Skeletal muscle tissue (tissue), 4 donors: ENCODE results near the gene DHX8. TPM values are rescaled to one million over a fixed set of nuclear protein-coding genes. Genes with fewer than 3 reads are reported as not detected.

ENCODE experiments used
- H3K27ac ChIP-seq: one replicate; pipeline ENCODE4 v1.7.0; 2013; ENCODE audit warnings: mild to moderate bottlenecking, low read depth, low read length, inconsistent platforms
- H3K27me3 ChIP-seq, 3 donors: one replicate each; pipeline ENCODE4 v1.7.0; 2013; ENCODE audit warnings: low read length in 3 of 3; ENCODE audit not compliant: control insufficient read depth in 3 of 3, insufficient read depth in 3 of 3
- H3K36me3 ChIP-seq, 3 donors: one replicate each; pipeline ENCODE4 v1.7.0; 2013; ENCODE audit warnings: low read length in 3 of 3; ENCODE audit not compliant: control insufficient read depth in 3 of 3, insufficient read depth in 3 of 3
- H3K4me1 ChIP-seq, 3 donors: one replicate each; pipeline ENCODE4 v1.7.0; 2013; ENCODE audit warnings: low read length in 3 of 3, mild to moderate bottlenecking in 3 of 3; ENCODE audit not compliant: control insufficient read depth in 3 of 3, insufficient read depth in 3 of 3
- H3K4me3 ChIP-seq, 3 donors: one replicate each; pipeline ENCODE4 v1.7.0; 2013; ENCODE audit warnings: low read length in 3 of 3
- H3K9ac ChIP-seq, 3 donors: one replicate each; pipeline ENCODE4 v1.7.0; 2013; ENCODE audit warnings: low read length in 3 of 3, mild to moderate bottlenecking in 3 of 3, moderate library complexity in 2 of 3, low read depth in 1 of 3
- H3K9me3 ChIP-seq, 3 donors: one replicate each; pipeline ENCODE4 v1.7.0; 2013; ENCODE audit warnings: low read length in 3 of 3; ENCODE audit not compliant: control insufficient read depth in 3 of 3
- total RNA-seq: library from RNA; depleted of rRNA; stranded (reverse); fragments of >200 nt; gene quantifications from one replicate; pipeline ENCODE4 v1.2.3, GENCODE V29; 2014
- donor health status: Osteomylitis.

DHX8 gene
- total RNA-seq, 1 donor from 2014 or later, result 23.0 TPM

- H3K4me1 ChIP-seq, result peaks cover 0 to 2% (median 0%) of the 10 kb centered on the region in 3 donors
- no peak overlapping the region for H3K4me3 ChIP-seq
- no peak overlapping the region for H3K27ac ChIP-seq
- no peaks in the 10 kb centered on the region for H3K36me3 ChIP-seq
- no peaks in the 10 kb centered on the region for H3K9me3 ChIP-seq
- peaks cover 0 to 13% (median 7%) of the 10 kb centered on the region in 3 donors for H3K27me3 ChIP-seq
- no peak overlapping the region for H3K9ac ChIP-seq
These were observed 80.1 kb downstream of the DHX8 start for GRCh38 chr17:43563600-43564594.

DNA sequence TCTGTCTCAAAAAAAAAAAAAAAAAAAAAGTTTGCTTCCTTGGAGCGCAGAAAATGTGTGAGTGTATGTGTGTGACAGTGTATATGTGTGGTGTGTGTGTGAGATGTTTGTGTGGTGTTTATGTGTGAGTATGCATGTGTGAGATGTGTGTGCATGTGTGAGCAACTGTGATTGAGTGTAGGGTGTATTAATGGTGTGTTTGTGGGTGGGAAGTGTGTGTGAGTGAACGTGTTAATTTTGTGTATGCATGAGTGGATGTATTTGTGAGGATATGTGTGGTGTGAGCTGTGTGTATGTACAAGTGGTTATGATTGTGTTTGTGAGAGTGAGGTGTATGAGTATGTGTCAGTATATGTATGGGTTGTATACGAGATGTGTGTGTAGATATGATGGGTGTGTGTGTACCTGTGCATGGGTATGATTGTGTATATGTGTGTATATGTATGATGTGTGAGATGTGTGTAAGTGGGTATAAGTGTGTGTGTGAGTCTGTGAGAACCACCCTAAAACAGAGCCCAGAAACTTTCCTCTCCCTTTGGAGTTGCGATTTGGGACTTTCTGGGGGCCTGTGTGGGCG lies 84.8 kb downstream of the DHX8 start:
- Histone ChIP-seq H3K27me3 (peaks cover 0 to 2% (median 2%) of the 10 kb centered on the region in 3 donors), H3K4me1 (no peaks in the 10 kb centered on the region), H3K9me3 (no peaks in the 10 kb centered on the region), H3K4me3 (no peak overlapping the region), H3K27ac (no peak overlapping the region), H3K9ac (no peak overlapping the region), H3K36me3 (no peaks in the 10 kb centered on the region)

- Histone ChIP-seq H3K9ac (no peak overlapping the region), H3K4me1 (no peaks in the 10 kb centered on the region), H3K4me3 (no peak overlapping the region), H3K27ac (no peak overlapping the region), H3K36me3 (no peaks in the 10 kb centered on the region), H3K9me3 (no peaks in the 10 kb centered on the region), H3K27me3 (peaks cover 0 to 2% (median 0%) of the 10 kb centered on the region in 3 donors)
These were observed 86.7 kb downstream of the DHX8 start for GRCh38 chr17:43570518-43570928.

- Histone ChIP-seq H3K9me3 (no peaks in the 10 kb centered on the region), H3K4me3 (no peak overlapping the region), H3K27ac (no peak overlapping the region), H3K36me3 (no peaks in the 10 kb centered on the region), H3K9ac (no peak overlapping the region), H3K4me1 (peaks cover 0 to 2% (median under 1%) of the 10 kb centered on the region in 3 donors), H3K27me3 (peaks cover 0 to 2% (median 0%) of the 10 kb centered on the region in 3 donors)
These were observed 88.7 kb downstream of the DHX8 start for GRCh38 chr17:43572368-43572980.

DNA sequence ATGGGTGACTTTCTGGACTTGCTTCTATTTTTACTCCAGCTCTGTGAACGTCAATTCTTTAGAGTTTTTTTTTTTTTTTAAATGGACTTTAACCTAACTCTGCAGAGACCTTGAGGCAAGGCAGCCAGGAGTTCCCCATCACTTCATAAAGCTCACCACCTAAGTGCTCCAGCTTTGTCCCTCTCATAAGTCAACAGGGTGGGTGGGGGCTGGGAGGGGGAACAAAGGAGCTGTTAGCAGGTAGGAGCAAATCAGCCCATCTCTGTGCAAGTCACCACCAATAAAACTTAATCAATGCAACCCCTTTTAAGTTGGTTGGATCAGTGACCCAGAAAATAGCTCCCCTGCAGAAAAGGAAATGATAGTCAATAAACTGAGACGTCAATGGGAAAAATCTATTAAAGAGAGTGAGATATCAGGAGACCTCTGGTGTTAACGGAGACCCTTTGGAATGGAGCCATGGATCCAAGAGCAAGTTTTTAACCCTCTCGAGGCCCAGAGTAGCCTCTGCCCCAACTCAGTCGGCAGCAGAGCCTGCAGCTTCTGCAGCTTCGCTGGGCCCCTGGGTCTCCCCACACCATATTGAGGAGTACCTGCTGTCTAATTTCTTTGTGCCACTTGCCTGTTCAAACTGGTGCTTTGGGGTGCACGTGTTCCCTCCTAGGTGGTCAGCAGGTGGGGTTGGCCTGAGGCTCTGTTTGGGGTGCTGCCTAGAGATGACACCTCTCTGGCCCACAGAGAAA lies 90.0 kb downstream of the DHX8 start:
- no peaks in the 10 kb centered on the region for H3K36me3 ChIP-seq
- no peak overlapping the region for H3K4me3 ChIP-seq
- H3K9ac ChIP-seq, result no peak overlapping the region
- no peak overlapping the region for H3K27ac ChIP-seq
- H3K27me3 ChIP-seq, result peaks cover 0 to 2% (median 0%) of the 10 kb centered on the region in 3 donors
- H3K9me3 ChIP-seq, result no peaks in the 10 kb centered on the region
- H3K4me1 ChIP-seq, result peaks cover 7 to 8% (median 8%) of the 10 kb centered on the region in 3 donors

- Histone ChIP-seq H3K27ac (no peak overlapping the region), H3K4me1 (peaks cover 13 to 14% (median 13%) of the 10 kb centered on the region in 3 donors), H3K9ac (no peak overlapping the region), H3K4me3 (no peak overlapping the region), H3K36me3 (no peaks in the 10 kb centered on the region), H3K9me3 (no peaks in the 10 kb centered on the region), H3K27me3 (peaks cover 0 to 2% (median 2%) of the 10 kb centered on the region in 3 donors)
These were observed 90.6 kb downstream of the DHX8 start for GRCh38 chr17:43574348-43574747.

GRCh38 chr17:43574896-43575525 lies 91.2 kb downstream of the DHX8 start:
- Histone ChIP-seq H3K27ac (no peak overlapping the region), H3K9ac (no peak overlapping the region), H3K4me3 (no peak overlapping the region), H3K9me3 (no peaks in the 10 kb centered on the region), H3K27me3 (peaks cover 0 to 4% (median 2%) of the 10 kb centered on the region in 3 donors), H3K36me3 (no peaks in the 10 kb centered on the region), H3K4me1 (peaks cover 13 to 18% (median 16%) of the 10 kb centered on the region in 3 donors)
